Gastroesophageal sphincter (tissue), 3 donors: ENCODE data around the gene CD84.

Experiments
- CTCF ChIP-seq, 4 experiments: fragments of 200-600 bp in 2 of 4; fragments of 450-650 bp in 2 of 4; sonication (generic) in 1 of 4; IDR thresholded peaks; one replicate each; pipeline ENCODE4 v1.5.1; 2017 to 2019; ENCODE audit warnings: antibody characterized with exemption in 4 of 4, mild to moderate bottlenecking in 2 of 4, moderate library complexity in 2 of 4
- EP300 ChIP-seq: sonication (generic); formaldehyde crosslinking; IDR thresholded peaks from one replicate; pipeline ENCODE4 v1.6.1; 2017; ENCODE audit warnings: antibody characterized with exemption, mild to moderate bottlenecking
- POLR2A ChIP-seq, 2 donors: fragments of 450-650 bp; IDR thresholded peaks; one replicate each; pipeline ENCODE4 v1.6.1; 2017; ENCODE audit warnings: antibody characterized with exemption in 2 of 2, mild to moderate bottlenecking in 2 of 2, moderate library complexity in 1 of 2

- TF ChIP-seq CTCF (IDR thresholded peaks at IDR 0.05) (no peak), EP300 (no peak), POLR2A (IDR thresholded peaks at IDR 0.05) (no peak)
These were observed 18.5 kb downstream of the CD84 start for GRCh38 chr1:160560806-160561205.
